Stimulated activated CD4-positive, alpha-beta T cell treated with anti-CD3 and anti-CD28 coated beads, TNF-alpha, amount 100 ng/mL, for 24 hours (primary cell): Measurements from ENCODE around the gene SLC22A23.

ENCODE experiments used
- DNase-seq, 3 experiments: peaks; one replicate each; pipeline ENCODE4 v3.0.0-alpha.2; 2020; ENCODE audit warnings: low read depth in 3 of 3

SLC22A23 gene

DNA sequence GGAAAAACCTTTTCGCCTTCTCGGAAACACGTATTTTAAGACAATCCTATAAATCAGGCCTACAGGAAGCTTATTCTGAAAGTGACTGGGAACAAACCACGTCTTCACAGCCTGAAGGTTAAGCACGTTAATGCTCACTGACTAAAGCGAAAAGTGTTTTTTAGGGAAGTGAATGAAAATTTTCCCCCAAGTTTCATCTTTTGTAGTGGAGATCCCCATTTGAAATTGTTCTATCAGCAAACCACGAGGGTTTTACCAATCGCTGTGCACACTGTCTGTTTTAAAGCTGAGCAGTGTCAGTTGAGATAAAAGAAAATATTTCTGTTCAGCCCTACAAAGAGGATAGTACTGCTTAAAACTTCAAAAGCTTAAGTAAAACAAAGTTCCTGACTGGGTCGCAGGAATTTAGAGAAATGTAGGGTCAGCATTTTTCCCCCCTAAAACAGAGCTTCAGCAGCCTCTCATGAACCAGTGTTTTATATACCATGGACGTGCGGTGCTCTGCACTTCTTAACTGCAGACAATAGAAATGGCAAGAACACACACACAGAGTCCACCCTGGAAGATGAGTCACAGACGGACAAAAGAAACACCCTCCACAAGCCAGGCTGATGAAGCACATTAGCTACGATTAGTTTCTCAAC lies 34.9 kb downstream of the SLC22A23 start:
- no peak for DNase-seq

DNA sequence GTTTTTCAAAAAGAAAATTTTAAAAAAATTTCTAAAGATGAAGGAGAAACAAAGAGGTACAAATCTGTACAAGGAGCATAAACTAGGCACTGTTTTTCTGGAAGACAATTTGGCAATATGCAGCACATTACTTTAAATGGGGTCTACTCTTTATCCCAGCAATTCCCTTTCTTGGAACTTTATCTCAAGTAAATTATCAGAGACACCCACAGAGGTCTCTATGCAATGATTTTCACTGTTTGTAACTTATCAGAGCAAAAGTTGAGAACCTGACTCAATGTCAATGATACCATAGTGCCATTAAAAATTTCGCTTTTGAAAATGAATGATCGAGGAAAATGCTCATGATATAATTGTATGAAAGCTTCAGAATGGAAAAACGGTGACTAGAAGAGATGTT lies 35.7 kb downstream of the SLC22A23 start:
- DNase-seq = no peak

DNA sequence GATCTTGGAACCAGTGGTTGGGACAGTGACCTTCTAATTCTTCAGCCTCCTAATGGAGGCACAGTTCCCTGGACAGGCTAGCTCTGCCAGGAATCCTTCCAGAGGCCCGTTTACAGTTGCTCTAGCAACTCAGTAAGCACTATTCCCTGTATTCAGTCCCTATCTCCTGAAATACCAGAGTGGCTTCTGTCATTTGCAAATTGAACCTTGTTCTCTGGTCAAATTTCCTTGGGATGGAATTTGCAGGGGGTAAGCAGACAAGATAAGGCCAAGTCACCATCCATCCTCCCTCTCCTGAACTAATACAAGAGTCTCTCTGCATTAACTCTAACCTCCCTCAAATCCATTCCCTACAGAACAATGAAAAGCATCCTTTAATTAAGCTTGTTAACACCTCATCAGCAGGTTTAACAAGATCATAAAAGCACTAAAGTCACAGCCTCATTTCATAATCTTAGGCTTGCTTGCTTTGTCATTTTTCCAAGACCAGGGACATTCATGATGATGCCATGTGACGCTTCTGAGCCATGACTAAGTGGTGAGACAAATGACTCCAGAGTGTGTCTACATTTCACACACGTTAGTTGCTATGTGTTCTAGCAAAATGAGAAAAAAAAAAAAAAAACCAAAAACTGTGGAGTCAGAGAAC lies 37.1 kb downstream of the SLC22A23 start:
- no peak for DNase-seq

DNA sequence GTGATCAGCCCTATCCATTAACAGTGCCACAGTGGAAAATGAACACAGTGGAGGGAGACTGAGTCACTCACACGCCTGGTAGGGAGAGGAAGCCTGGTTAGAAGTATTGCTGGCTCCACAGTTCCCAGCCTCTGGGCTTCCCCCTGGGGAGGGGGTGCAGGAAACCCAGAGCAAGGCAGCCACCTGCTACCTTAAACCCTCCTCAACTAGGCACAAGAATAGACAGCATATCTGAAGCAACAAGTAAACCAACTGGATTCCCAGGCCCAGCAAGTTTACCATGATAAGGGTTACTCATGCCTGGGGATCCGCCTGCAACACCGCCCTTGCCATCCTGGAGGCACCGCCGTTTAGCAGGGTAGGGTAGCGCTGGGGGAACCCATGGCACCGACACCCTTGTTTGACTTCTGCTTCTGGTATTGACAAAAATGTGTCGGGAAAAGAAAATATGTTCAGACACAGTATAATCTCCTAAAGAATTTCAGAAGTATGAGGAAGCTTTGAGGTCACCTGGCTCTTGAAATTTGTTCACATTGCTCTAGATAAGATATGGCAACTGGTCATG lies 38.3 kb downstream of the SLC22A23 start:
- DNase-seq = no peak

DNA sequence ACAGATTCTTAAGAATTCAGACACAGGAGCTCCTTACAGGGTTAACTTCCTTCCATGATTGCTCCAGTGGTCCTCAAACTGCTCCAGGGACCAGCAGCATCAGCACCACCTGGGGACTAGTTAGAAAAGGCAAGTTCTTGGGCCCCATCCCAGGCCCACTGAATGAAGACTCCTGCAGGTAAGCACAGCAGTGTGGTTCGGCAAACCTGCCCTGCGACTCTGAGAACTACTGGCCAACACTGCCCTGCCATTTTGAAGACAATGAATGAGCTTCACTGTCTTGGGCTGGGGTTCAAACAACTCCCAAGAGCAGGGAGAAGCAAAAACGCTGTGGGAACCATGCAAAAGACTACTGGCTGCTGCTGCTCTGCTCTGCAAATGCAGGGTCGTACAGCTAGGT lies 39.4 kb downstream of the SLC22A23 start:
- DNase-seq = no peak

GRCh38 chr6:3415490-3415889 lies 41.4 kb downstream of the SLC22A23 start:
- no peak for DNase-seq

GRCh38 chr6:3415082-3415453 lies 41.8 kb downstream of the SLC22A23 start:
- no peak for DNase-seq

DNA sequence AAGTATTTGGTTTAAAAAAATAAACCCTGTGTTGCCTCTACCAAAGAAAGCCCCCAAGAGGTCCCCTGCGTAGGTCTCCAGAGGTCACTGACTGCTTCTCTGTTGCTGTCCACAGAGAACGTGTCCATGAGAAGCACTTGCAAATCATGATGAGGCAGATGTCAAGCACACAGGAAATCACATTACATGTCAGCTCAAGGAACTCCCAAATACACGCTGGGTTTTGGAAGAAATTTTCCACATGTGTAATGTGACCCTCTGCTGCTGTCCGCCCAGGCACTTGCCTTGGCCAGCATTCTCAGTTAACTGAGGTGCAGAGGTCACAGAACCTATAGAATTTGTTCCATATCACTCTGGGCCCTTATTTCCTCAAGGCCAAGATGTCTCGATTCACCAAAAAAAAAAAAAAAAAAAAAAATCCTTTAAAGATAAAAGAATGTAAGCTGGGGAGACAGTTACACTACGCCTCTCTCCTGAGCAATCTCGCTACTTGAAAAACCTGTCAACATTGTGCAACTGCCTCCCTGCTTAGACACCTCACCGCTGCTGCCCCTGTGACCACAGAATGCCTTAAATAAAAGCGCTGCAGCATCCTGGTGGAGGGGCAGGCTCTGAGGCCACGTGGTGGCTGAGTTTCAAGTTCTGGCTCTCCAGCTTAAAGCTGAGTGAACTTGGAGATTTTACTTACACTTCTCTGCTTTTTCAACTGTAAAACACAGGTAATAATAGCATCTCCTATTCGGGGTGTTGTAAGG lies 42.3 kb downstream of the SLC22A23 start:
- DNase-seq = no peak

- DNase-seq = no peak
Observed at GRCh38 chr6:3413592-3413991, 43.3 kb downstream of the SLC22A23 start.

DNA sequence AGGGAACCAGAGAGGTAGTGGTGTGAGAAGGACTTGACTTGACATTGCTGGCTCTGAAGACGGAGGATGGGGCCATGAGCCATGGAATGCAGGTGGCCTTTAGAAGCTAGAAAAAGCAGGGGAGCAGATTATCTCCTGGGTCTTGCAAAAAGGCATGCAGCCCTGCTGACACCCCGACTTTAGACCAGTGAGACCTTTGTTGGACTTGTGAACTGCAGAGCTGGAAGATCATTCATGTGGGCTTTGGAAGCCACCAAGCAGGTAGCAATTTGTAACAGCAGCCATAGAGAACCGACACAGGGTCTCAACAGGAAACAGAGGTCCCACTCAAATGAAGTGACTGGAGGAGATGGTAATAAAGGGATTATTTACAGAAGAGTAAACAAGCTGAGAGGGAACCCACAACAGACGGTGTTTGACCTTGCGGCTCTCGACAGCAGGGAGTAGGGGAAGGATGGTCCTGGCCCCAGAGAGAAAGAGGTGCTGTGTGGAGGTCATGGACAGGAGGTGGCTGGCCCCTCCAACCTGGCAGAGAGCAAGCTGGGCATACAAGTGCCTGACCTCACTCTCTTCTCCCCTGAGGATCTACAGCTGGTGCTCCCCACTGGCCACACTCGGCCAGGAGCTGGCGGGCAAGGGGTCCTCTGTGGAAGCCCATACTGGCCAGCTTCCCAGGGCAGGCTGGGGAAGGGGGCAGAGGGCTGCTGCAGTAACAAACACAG lies 43.9 kb downstream of the SLC22A23 start:
- no peak for DNase-seq

- DNase-seq = no peak
Observed at GRCh38 chr6:3411967-3412778, 44.7 kb downstream of the SLC22A23 start.

DNA sequence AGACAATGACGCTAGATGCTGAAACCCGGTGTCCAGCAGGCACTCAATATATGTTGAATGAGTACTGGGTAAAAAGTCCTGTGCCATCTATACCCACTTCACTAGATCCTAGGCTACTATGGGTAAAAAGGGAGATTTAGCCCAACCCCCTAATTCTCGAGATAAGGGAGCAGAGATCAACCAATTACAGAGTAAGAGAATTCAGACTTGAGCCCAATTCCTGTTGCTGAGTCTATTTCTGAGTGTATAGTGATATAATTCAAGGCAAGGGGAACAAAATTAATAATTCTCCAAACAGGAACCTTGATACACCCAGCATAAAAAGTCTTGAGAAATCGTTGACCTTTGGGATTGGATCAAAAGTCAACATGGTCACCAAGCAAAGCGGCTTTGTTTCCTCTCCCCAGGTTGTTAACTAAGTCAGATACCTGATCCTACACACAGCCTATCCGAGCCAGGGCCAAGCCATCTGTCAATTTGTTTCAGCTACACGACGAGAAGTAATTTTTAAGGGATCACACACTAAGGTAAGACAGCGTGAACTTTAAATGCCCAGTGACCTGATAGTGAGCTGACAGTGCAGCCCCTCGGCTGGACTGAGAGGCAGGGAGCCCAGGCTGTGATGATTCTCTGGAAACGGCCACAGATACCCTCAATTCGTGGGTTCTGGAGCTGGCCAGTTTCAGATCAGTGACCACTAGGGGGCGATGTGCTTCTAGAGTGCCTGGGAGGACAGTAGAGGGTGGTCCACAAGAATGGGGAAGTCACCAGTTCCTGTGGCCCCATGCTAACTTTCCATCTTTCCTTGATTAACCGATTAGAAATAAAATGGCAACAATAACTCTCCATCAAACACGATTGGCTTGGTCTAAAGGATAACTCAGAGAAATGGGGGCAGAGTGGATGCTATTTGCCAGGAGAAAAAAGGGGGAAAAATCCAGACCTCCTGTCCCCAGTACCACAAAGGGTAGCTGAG lies 46.2 kb downstream of the SLC22A23 start:
- DNase-seq = peak; percentile 35 to 52 (median 46)

DNA sequence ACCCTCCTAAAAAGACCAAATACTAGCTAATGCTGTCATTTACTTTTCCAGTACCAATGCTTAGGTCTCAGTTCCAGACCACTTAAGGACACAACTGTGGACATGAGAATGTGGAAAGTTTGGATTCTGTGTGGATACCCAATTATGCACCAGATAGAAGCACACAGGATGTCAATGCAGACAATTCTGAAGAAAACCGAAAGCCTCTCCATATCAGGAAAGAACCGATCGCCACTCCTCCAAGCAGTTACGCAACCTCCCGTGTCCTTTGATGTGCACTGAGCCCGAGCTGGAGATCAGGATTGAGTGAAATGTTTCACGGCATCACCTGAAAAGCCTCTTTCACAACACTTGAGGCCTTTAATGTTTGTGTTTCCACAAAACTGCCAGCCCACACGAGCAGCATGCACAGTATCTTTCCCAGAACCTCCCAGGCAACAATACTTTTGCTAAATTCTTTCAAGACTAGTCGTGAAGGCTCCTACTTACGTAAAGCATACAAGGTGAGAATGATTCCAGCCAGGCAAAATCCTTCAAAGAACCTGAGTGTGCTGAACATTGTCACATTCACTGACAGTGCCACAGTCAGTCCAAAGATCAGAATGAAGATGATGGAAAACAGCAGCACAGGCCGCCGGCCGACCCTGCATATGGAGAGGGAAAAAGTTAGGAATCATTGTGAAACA lies 47.0 kb downstream of the SLC22A23 start:
- DNase-seq = no peak

DNA sequence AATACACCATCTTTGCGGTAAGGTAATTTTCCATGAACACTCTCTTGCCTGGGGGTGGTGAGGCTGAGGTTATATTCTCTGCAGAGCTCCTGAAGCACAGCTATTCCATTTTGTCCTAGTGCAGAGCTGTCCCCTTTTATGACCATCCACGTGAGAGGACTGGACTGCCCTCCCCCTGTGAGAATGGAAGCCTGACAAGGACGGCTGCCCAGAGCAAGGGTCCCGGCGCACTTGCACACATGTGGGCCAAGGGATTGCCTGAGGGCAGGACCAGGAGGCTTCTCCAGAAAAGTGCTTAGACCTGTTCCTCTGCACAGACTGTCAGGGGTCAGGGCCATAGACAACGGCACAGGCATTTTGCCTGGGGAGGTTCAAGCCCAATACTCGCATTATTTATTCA lies 48.2 kb downstream of the SLC22A23 start:
- no peak for DNase-seq

- no peak for DNase-seq
Observed at GRCh38 chr6:3407840-3408239, 49.0 kb downstream of the SLC22A23 start.

DNA sequence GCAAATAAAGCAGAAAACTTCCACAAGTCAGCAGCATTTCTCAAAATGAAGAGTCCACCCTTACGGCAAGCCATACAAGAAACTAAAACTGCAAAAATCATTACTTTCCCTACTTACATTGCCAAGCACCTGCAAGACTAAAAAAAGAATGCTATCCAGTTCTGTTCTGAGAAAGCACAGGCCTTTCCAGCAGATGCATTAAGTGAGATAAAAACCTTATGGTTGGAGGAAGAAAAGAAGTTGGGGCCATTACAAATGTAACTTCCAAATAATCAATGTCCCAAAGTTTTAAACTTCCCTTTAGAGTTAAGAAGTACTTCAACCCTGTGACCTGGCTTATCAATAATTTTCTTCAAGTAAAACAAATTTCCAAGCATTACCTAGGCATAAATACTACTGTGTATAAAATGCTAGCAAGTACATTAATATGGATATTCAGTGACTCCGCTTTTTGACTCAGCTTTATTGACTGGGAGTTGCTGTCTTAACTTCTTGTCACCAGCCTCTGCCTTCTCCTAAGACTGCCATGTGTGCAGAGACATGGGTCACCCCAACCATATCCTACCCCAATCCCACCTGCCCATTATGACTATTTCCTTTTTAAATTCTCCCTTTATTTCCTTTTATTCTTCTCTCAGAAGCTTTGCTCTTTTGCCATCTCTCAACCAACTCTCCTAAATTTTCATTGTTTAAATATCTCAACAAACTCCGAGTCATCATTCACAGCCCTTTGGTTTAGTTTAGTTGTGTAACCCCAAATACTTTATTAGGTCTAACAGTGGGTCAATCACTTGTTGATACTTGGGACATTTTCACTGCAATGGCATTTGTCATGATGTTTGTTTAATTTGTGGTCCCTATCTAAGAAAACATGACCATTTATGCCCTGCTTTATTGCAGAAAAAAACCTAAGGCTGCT lies 49.7 kb downstream of the SLC22A23 start:
- no peak for DNase-seq

- DNase-seq = no peak
Observed at GRCh38 chr6:3406362-3406821, 50.5 kb downstream of the SLC22A23 start.

- DNase-seq = no peak
Observed at GRCh38 chr6:3405679-3406078, 51.2 kb downstream of the SLC22A23 start.
